GM21619 (cell line): Measurements from ENCODE around the gene DCBLD2.
"Not testable (repeated sequence)": the region's sequence is repeated elsewhere in the genome, so short reads cannot be mapped to it uniquely, and the experiment has no call there.

Experiments
- ATAC-seq: cut with Tn5 transposase; IDR thresholded peaks from one replicate; pipeline ENCODE4 v1.9.1; 2021; ENCODE audit not compliant: unreplicated experiment

Gene DCBLD2

DNA sequence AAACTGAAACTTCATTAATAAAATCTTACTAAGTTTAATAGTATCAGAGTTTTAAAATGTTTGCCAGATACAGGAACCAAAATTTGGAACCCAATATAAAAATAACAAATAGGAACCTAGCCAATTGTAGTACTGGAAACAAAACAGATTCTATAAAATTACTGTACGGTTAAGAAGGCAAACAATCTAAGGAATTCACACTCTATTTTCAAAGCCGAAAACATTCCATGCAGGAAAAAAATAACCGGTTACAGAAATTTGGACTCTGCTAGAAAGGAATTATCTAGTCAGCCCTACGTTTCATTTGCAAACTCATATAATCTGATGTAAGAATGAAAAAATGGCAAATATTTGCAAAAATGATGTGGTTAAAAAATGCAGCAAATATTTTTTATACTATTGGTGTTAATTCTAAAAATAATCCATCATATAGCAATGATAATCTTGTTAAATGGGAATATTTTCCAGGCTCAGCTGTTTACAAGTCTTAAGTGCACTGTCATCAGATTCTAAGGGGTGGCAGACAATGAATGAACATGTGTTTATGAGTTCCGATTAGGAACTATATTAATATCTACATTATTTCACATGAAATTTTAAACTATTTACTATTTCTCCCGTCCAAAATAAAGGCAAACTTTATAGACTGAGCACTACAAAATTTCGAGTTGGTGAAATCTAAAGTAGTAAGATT, 58.1 kb downstream of the DCBLD2 start:
- ATAC-seq, result no peak

DNA sequence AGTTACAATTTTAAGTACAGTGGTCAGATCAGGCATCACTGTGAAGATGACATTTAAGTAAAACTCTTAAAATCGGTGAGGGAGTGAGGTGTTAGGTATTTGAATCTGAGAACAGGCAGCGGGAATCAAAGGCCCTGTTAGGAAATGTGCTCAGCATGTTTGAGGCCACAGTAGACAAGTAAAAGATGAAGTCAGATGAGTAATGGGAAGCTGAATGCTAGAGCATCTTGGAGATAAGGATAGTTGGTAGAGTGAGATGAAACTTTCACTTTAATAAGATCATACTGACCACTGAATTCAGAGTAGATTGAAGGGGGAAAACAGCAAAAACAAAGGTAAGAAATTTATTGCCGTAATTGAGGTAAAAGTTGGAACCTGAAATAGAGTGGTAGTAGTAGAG, 61.6 kb downstream of the DCBLD2 start:
- ATAC-seq, result no peak

DNA sequence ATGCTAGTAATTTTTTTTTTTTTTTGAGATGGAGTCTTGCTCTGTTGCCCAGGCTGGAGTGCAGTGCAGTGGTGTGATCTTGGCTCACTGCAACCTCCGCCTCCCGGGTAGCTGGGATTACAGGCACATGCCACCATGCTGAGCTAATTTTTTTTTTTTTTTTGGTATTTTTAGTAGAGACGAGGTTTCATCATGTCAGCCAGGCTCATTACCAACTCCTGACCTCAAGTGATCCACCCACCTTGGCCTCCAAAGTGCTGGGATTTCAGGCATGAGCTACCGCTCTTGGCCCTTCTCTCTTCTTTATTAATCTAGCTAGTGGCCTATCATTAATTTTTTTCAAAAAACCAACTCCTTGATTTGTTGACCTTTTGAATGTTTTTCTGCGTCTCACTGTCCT, 70.4 kb downstream of the DCBLD2 start:
- not testable (repeated sequence) for ATAC-seq

DNA sequence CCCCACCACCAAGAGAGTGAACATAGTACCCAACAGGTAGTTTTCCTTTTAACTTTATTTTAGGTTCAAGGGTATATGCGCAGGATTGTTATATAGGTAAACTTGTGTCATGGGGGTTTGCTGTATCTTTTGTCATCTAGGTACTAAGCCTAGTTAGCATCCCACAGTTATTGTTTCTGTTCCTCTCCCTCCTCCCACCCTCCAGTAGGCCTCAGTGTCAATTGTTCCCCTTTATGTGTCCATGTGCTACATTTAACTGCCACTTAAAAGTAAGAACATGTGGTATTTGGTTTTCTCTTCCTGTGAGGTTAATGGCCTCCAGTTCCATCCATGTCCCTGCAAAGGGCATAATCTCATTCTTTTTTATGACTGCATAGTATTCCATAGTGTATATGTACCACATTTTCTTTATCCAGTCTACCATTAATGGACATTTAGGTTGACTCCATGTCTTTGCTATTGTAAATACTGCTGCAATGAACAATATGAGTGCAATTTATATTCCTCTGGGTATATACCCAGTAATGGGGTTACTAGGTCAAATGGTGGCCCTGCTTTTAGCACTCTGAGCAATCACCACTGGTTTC, 72.2 kb downstream of the DCBLD2 start:
- ATAC-seq, result no peak

DNA sequence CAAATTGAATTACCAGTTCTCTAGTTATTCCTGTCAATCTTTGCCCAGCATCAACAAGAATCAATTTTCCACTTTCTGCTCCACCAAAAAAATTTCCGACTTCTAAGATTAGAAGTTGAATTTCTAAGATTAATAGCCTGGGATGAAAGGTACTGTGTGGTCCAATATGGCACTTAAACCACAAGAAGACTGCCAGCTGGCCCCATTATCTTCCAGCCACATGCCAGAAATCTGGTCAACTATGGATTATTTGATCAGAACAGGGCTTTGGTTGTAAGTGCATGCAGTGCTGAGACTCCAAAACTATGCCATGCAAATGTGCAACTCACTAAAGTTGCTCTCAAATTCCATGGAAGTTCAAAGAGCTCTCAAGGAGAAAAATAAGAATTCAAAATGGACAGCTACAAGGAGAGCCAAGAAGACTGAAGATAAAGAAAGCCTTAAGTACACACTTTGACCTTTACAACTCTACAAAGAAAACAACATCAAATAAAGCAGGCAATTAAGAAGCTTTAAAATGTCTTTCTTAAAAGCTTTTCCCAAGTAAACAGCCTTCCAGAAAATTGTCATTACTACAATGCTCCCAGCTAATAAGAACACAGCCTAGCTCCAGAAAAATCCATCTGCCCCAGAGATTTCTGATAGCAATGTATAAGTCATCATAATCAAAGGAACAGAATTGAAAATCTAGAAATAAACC, 74.1 kb downstream of the DCBLD2 start:
- ATAC-seq, result no peak

DNA sequence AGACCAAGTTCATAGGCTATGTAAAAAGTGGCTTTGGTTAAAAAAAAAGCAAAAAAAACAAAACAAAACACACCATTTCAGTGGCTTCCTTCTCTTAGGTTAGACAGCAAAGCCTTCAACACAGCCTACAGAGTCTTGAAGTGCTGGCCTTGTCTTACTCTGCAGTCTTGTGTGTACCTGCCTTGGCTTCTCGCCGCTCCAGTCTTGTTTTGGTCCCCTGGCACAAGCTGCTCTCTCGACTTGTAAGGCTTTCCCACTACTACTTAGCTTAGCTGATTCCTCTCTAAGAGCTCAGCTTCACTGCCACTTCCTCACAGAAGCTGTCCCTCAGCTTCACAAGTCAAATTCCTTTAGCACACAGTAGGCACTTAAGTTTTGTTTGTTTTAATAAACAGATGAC, 75.4 kb downstream of the DCBLD2 start:
- ATAC-seq, result no peak

DNA sequence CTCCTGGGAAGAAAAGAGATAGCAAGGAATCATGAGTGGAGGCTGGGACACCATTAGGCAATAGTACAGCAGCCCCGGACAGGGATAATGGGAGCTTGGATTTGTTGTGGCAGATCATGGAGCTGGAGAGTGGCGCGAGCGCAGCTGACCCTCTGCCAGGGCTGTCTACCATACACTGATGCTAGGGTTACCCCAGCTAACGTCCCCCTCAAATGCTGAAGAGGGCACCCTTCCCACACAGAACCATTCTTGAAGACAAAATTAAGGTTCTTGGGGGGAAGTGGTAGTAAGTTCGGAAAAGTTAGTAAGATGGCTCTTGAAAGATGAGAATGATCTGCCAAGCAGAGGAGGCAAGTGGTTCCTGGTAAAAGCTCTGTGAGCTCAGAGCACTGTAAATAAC, 77.2 kb downstream of the DCBLD2 start:
- ATAC-seq, result no peak

DNA sequence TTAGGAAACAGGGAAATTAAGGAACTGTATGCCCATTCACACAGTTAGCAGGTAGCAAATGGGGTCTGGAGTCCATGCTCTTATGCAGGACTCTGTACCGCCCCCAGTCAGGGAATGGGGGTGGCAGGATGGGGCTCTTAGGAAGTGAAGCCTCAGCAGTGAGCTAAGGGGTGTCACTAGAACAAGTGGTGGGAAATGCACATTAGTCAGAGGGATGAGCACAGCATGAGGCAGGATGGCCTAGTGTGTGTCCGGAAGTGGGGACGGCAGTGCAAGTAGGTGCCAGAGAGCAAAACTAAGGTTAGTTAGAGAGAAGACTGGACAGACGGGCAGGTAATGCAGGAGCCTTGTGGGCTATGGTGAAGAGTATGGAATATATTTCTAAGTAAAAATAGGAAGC, 77.7 kb downstream of the DCBLD2 start:
- no peak for ATAC-seq

DNA sequence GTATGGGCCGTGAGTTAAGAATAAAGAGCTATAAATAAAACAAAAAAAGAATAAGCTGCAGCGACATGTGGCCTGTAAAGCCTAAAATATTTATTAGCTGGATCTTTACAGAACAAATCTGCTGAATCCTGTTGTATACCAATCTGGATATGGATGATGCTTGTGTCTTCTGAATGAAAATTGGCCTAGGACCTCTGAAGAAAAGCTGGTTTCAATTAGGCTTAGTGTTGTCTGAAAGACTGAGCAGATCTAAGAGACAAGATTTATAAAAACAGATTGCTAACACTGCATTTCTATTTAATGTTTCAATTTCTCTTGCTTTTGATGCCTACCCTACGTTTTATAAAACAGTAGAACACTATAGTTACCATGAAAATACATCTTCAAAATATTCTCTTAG, 80.4 kb downstream of the DCBLD2 start:
- no peak for ATAC-seq

DNA sequence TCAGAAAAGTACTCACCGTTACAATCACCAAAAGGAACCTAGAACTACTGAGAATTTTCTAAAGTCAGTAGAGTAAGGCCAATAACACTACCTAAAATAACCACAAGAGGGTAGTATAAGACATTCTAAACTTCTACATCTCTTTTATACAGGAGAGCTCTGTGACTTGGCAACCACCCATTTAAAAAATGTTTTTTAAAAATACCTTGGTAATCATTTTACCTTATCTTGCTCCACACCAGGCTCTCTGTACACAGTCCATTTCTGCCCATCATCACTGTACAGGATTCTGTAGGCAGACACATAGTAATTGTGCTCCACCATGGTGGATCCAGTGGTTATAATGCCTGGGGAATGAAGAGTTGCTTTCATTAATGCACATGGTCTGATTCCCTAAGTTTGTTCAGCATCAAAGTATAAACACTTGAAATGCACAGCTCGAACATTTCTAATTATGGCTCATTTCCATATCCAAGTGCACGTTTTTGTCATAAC, 83.9 kb downstream of the DCBLD2 start:
- peak; percentile 74 for ATAC-seq

DNA sequence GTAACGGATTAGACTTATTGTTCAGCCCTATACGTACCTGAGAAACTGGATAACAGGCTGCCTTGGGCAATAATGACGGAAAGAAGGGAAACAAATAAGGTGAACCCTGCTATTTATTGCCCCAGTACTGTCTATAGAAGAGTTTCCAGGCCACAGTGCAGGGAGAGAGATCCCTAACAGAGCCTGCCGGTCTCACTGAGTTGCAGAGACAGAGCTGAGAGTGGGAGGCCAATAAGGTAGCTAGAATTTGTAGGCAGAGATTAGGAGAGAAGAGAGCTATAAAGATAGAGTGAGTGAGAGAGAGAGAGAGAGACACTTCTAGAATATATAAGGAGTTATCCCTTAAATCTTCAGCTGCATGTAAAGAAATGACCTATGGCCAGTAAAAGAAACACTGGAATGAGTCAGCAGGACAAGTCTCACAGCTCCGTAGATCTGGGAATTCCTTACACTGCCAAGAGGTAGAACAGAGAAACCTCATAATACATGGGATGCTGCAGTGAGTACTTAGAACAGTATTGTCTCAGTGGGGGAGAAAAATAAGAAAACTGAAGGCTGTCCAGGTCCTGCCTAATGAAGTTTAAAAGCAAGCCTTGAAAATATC, 86.6 kb downstream of the DCBLD2 start:
- no peak for ATAC-seq

DNA sequence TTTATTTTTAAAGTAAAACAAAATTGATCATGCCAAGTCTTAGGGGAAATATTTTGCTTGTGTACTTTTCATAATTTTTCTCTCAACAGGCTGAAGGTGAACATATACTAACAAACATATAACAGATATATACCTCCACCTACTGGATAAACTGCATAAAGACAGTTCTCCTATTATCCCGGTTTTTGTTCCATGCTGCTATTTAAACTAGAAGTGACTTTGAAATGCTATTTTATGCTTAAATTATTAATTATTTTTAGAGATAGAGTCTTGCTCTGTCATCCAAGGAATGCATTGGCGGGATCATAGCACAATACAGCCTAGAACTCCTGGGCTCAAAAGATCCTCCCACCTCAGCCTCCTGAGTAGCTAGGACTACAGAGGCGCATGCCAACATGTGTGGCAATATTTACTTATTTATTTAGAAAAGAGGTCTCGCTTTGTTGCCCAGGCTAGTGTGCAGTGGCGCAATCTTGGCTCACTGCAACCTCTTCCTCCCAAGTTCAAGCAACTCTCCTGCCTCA, 88.6 kb downstream of the DCBLD2 start:
- peak; percentile 60 for ATAC-seq

DNA sequence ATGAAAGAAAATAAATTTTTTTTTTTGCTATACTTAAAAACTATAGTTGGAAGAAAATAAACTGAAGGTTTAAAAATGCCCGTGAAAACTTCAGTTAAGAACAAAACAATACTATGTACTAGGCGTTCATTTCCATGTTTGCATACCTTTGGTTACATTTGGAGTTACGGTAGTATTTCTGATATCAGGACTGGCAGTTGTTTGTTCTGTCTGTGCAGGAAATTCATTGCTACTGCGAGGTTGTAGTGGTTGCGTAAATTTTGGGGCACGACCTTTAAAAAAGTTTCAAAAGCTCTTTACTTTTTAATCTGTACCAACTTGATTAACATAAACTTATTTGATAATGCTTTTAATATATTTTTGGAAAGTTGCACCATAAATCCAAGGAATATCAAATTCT, 90.4 kb downstream of the DCBLD2 start:
- ATAC-seq, result no peak

DNA sequence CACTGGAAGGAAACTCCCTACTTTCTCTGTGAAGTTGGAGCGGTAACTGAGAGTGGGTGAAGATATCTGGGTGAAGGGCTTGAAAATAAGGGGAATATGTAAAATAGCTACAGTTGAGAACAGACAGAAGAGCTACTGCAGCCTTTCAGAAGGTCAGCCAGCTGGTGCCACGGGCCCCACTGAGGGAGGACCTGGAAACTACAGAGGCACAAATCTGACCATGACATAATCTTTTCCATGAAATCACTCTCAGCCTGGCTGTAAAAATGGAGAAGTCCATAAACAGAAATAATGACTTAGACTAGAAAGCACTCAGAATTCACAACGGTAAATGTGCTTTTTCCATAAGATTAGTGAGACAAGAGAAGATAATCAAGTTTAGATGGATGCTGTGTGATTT, 91.9 kb downstream of the DCBLD2 start:
- no peak for ATAC-seq

DNA sequence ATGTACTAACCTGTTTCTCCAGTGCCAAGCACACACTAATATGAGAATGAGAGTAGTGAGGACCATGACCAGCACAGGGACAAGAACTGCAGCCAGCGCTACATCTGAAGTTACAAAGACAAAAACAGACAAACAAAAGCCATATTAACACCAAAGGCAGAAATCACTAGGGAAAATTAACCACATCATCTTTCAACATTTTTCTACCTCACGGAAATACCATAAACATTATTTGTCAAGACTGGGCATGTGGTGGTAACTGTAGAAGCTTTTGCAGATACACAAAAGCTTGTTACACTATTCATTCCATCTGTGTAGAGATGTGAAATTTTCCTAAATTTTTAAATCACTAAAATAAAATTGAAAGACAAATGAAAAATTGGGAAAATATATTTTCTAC, 93.4 kb downstream of the DCBLD2 start:
- ATAC-seq, result no peak

DNA sequence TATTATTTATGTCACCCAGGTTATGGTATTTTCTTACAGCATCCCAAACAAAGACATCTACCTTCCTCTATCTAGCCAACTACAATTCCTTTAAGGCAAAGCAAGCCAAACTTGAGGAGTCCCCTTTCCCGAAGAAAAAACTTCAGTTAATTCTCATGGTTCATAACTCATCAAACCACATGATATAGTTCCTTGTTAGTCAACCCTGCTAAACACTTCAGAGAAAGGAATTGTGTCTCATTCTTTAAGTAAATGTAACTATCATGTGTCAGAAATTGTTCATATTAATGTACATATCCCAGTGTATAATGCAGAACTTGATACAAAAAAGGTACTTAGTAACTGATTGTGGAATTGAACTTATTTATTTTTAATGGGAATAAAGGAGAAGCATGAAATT, 93.9 kb downstream of the DCBLD2 start:
- ATAC-seq, result no peak

DNA sequence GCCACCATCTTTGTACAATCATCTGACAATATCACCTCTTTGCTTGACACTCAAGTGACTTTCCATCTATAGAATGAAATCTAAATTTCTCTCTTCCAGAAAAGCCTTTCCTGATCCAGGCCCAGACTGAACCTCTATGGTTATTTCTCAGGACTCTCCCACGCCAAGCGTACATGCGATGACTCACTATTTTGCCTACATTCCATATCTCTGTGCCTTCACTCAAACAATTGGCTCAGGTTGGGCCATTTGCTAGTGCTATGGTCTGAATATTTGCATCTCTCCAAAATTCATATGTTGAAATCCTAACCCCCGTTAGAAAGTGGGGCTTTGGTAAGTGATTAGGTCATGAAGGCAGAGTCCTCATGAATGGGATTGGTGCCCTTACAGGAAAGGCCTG, 94.5 kb downstream of the DCBLD2 start:
- no peak for ATAC-seq

DNA sequence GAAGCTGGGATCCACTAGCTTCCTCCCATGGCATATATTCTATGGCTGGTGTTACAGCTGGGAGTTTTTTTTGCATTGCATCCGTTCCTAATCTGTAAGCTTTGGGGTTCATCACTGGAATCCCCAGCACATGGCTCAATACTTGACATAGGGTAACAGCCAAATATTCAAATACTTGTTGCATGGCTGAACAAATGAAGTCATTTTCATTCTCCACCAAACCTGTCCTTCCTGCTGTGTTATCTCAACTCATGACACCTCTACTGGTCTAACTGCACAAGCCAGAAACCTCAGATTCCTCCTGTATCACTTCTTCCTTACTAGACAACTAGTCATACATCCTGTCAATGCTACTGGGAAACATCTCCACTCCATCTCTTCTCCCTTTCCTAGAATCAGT, 95.0 kb downstream of the DCBLD2 start:
- no peak for ATAC-seq

DNA sequence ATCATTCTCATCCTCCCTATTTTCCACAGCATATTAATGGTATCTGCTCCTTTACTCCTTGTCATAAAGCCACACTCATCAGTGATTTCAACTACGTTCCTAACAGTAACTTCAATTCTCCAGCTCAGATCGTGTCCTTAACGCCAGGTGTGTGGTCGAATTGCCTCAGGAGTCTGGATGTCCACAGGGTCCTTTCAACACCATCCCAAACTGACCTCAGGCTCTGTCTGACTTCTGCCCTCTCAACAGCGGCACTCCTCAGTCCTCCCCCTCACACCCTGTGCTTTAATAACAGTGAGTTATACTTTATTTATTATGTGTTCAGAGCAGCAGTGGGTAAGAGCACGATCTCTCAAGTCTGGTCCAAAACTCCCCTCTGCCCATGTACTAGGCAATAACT, 95.9 kb downstream of the DCBLD2 start:
- ATAC-seq, result no peak

DNA sequence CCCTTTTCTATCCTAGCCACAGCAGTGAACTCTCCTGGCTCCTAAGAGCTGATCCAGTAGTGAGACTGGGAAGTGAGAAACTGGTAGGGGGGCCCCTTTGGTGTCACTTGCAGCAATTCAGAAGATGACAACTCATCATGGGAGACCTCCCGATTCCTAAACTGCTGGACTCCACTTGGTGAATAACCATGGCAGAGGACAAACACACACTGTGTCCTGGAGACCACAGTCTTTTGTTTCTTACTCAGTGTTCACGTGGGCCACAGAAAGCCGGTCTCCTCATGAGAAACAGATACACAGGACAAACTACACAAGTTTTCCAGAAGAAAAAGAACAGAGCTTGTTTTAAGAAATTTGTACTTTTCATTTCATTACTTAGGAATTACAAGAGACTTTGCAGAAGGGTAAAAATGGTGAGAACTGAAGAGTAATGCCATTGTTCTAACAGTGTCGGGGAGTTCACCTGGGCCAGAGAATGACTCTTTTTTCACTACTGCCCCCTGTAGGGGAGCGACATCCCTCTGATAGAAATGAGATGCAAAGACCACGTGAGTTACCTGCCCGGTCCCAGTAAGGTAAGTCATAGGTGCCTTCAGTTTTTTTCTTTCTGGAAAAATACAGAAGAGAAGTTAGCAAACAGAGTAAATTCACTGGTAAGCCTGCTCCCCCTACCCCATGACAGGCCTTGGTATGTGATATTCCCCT, 100.3 kb downstream of the DCBLD2 start:
- ATAC-seq, result no peak

DNA sequence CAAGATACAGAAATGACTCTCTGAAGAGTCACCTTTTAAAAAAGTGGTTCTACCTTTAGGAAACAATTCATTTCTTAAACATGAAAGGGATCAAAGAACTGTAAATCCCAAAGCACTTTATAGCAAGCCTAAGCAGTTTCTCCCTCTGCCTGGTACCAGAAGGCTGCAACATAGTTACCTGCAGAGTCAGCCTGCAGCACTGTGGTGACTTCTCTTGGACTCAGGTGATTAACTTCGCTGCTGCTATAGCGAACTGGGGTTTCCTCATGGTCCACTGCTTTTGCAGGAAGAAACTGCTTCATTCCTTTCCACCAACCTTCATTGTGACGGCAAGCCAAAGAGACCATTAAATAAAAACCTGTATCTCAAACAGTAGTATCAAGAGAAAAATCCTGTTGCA, 101.1 kb downstream of the DCBLD2 start:
- ATAC-seq, result no peak
